Measurements from ENCODE around the gene ALS2CL. TPM values are rescaled to one million over a fixed set of nuclear protein-coding genes. Genes with fewer than 3 reads are reported as not detected.
A peak's percentile ranks its signal among the peaks of the same experiment; 100 is the strongest.

The ALS2CL gene
- total RNA-seq, 3 donors from 2014 or later (not counting 1 experiment from before 2014, with no cell fraction given): 0.07 to 1.3 (median 0.70) TPM

GRCh38 chr3:46629551-46630517 lies 63.6 kb downstream of the ALS2CL start:
- DNase-seq (peak; percentile 72 to 89), ATAC-seq (peak; percentile 93 to 100 (median 100))
- H3K36me3 ChIP-seq (ENCODE audit: control insufficient read depth, insufficient read depth, low read length): no peaks in the 10 kb centered on the region
- Mint-ChIP-seq H3K36me3 (no peaks in the 10 kb centered on the region), H3K27ac (peak overlapping the region in 1 of 2 donors; percentile 71), H3K4me3 (peak overlapping the region; percentile 66), H3K9me3 (no peaks in the 10 kb centered on the region), H3K27me3 (ENCODE audit: low read depth in 2 of 2) (peaks cover 0 to 6% of the 10 kb centered on the region in 2 donors), H3K4me1 (peaks cover 5 to 12% of the 10 kb centered on the region in 2 donors)
- 11% methylated on average over 36 of the region's 36 CpGs for WGBS (ENCODE audit: insufficient coverage)
- peak overlapping the region; percentile 9 for H3K4me3 ChIP-seq (ENCODE audit: low read length)
- no peak overlapping the region for H3K27ac ChIP-seq (ENCODE audit: low read length)
- intact Hi-C loops (cut with micrococcal nuclease): loop anchor here (1.0 kb wide), 1 partner anchor 142 kb away; no protein-coding TSS in a partner anchor
- H3K27me3 ChIP-seq (ENCODE audit: control insufficient read depth, insufficient read depth, low read length): no peaks in the 10 kb centered on the region
- peaks cover 12% of the 10 kb centered on the region for H3K4me1 ChIP-seq (ENCODE audit: control insufficient read depth, insufficient read depth, low read length)
- H3K9me3 ChIP-seq (ENCODE audit: control insufficient read depth, insufficient read depth, low read length): no peaks in the 10 kb centered on the region
- peak; percentile 99 for TF ChIP-seq CTCF (IDR thresholded peaks at IDR 0.05)

GRCh38 chr3:46628901-46629369 lies 64.5 kb downstream of the ALS2CL start:
- H3K27me3 Mint-ChIP-seq (ENCODE audit: low read depth in 2 of 2): peaks cover 2 to 7% of the 10 kb centered on the region in 2 donors
- intact Hi-C loops (cut with micrococcal nuclease): no loop called here
- no peaks in the 10 kb centered on the region for H3K36me3 Mint-ChIP-seq
- H3K27ac ChIP-seq (ENCODE audit: low read length): no peak overlapping the region
- no peak for TF ChIP-seq CTCF (IDR thresholded peaks at IDR 0.05)
- peak overlapping the region in 1 of 2 donors; percentile 71 for H3K27ac Mint-ChIP-seq
- H3K9me3 ChIP-seq (ENCODE audit: control insufficient read depth, insufficient read depth, low read length): no peaks in the 10 kb centered on the region
- H3K27me3 ChIP-seq (ENCODE audit: control insufficient read depth, insufficient read depth, low read length): no peaks in the 10 kb centered on the region
- H3K4me3 Mint-ChIP-seq: peak overlapping the region; percentile 66
- H3K36me3 ChIP-seq (ENCODE audit: control insufficient read depth, insufficient read depth, low read length): no peaks in the 10 kb centered on the region
- no peak overlapping the region for H3K4me3 ChIP-seq (ENCODE audit: low read length)
- no peak for ATAC-seq
- H3K4me1 Mint-ChIP-seq: peaks cover 5 to 12% of the 10 kb centered on the region in 2 donors
- DNase-seq: peak in 1 of 2 donors; percentile 21
- WGBS (ENCODE audit: insufficient coverage): 91% methylated on average over 10 of the region's 10 CpGs
- peaks cover 12% of the 10 kb centered on the region for H3K4me1 ChIP-seq (ENCODE audit: control insufficient read depth, insufficient read depth, low read length)
- no peaks in the 10 kb centered on the region for H3K9me3 Mint-ChIP-seq

GRCh38 chr3:46627078-46627477 lies 66.4 kb downstream of the ALS2CL start:
- no peak overlapping the region for H3K27ac ChIP-seq (ENCODE audit: low read length)
- H3K4me3 ChIP-seq (ENCODE audit: low read length): no peak overlapping the region
- Mint-ChIP-seq H3K36me3 (no peaks in the 10 kb centered on the region), H3K4me1 (peaks cover 5 to 12% of the 10 kb centered on the region in 2 donors), H3K27me3 (ENCODE audit: low read depth in 2 of 2) (peaks cover 10 to 15% of the 10 kb centered on the region in 2 donors), H3K4me3 (no peak overlapping the region), H3K27ac (no peak overlapping the region), H3K9me3 (no peaks in the 10 kb centered on the region)
- no peak for TF ChIP-seq CTCF (IDR thresholded peaks at IDR 0.05)
- 100% methylated on average over 1 of the region's 1 CpG for WGBS (ENCODE audit: insufficient coverage)
- no peaks in the 10 kb centered on the region for H3K9me3 ChIP-seq (ENCODE audit: control insufficient read depth, insufficient read depth, low read length)
- ATAC-seq: no peak
- H3K36me3 ChIP-seq (ENCODE audit: control insufficient read depth, insufficient read depth, low read length): no peaks in the 10 kb centered on the region
- DNase-seq: no peak
- intact Hi-C loops (cut with micrococcal nuclease): no loop called here
- peaks cover 12% of the 10 kb centered on the region for H3K4me1 ChIP-seq (ENCODE audit: control insufficient read depth, insufficient read depth, low read length)
- no peaks in the 10 kb centered on the region for H3K27me3 ChIP-seq (ENCODE audit: control insufficient read depth, insufficient read depth, low read length)
